PFSK-1 (cell line): ENCODE data around the gene FADS1.

Source experiments
- POLR2AphosphoS5 ChIP-seq: IDR thresholded peaks from 2 replicates; pipeline ENCODE4 v1.6.1; 2012; ENCODE audit warnings: low read depth, mild to moderate bottlenecking, control low read depth, low read length, moderate library complexity
- TAF1 ChIP-seq: IDR thresholded peaks from 2 replicates; pipeline ENCODE4 v1.6.1; 2012; ENCODE audit warnings: low read length, control low read depth, borderline replicate concordance; ENCODE audit not compliant: insufficient read depth
- TF ChIP-seq, protein P1 (sequence below), 2 experiments: IDR thresholded peaks; 2 replicates each; pipeline versions ENCODE4 v1.6.1 to v1.8.0; 2011 to 2012; ENCODE audit warnings: low read depth in 2 of 2, low read length in 2 of 2, control low read depth in 1 of 2, inconsistent platforms in 1 of 2, mild to moderate bottlenecking in 1 of 2, moderate library complexity in 1 of 2; ENCODE audit not compliant: insufficient read depth in 1 of 2

DNA sequence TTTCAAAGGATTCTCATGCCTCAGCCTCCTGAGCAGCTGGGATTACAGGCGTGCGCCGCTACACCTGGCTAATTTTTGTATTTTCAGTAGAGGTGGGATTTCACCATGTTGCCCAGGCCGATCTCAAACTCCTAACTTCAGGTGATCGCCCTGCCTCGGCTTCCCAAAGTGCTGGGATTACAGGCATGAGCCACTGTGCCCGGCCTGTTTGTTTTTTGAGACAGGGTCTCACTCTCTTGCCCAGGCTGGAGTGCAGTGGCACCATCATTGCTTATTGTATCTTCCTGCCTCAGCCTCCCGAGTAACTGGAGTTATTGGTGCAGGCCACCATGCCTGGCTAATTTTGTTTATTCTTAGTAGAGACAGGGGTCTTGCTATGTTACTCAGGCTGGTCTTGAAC is 19.4 kb upstream of the FADS1 start:
- TF ChIP-seq TAF1 (no peak), POLR2AphosphoS5 (no peak)
- TF ChIP-seq, protein P1, sequence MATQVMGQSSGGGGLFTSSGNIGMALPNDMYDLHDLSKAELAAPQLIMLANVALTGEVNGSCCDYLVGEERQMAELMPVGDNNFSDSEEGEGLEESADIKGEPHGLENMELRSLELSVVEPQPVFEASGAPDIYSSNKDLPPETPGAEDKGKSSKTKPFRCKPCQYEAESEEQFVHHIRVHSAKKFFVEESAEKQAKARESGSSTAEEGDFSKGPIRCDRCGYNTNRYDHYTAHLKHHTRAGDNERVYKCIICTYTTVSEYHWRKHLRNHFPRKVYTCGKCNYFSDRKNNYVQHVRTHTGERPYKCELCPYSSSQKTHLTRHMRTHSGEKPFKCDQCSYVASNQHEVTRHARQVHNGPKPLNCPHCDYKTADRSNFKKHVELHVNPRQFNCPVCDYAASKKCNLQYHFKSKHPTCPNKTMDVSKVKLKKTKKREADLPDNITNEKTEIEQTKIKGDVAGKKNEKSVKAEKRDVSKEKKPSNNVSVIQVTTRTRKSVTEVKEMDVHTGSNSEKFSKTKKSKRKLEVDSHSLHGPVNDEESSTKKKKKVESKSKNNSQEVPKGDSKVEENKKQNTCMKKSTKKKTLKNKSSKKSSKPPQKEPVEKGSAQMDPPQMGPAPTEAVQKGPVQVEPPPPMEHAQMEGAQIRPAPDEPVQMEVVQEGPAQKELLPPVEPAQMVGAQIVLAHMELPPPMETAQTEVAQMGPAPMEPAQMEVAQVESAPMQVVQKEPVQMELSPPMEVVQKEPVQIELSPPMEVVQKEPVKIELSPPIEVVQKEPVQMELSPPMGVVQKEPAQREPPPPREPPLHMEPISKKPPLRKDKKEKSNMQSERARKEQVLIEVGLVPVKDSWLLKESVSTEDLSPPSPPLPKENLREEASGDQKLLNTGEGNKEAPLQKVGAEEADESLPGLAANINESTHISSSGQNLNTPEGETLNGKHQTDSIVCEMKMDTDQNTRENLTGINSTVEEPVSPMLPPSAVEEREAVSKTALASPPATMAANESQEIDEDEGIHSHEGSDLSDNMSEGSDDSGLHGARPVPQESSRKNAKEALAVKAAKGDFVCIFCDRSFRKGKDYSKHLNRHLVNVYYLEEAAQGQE (IDR thresholded peaks at IDR 0.05; ENCODE audit: insufficient read depth in 1 of 2, low read depth in 2 of 2, low read length in 2 of 2), result no peak
